WTC11 (cell line): Measurements from ENCODE around the gene PRKCB. TPM values are rescaled to one million over a fixed set of nuclear protein-coding genes. Genes with fewer than 3 reads are reported as not detected.

Experiments used
- ATAC-seq: fragments of 200-7000 bp; cut with Tn5 transposase; 2 replicates; pipeline ENCODE4 v1.10.0; 2021; ENCODE audit warnings: mild to moderate bottlenecking, moderate library complexity
- CTCF ChIA-PET: fragments of 300-600 bp; sonication (Branson Sonifier 250); formaldehyde crosslinking; loops from one replicate; lab custom pipeline; 2021; ENCODE audit warnings: antibody characterized with exemption; lab: Charles Lee
- POLR2A ChIA-PET: fragments of 350-600 bp; sonication (Branson Sonifier 250); formaldehyde crosslinking; loops from one replicate; lab custom pipeline; 2021; ENCODE audit warnings: antibody characterized with exemption; lab: Charles Lee
- DNase-seq: peaks from one replicate; pipeline ENCODE4 v3.0.0; 2021; ENCODE audit warnings: low spot score
- H3K27ac Mint-ChIP-seq: 2 replicates; pipeline ENCODE4 v1.8.0; 2021; ENCODE audit warnings: mixed read lengths
- H3K27me3 Mint-ChIP-seq: 2 replicates; pipeline ENCODE4 v1.8.0; 2021; ENCODE audit warnings: low read depth, mild to moderate bottlenecking, moderate library complexity, mixed read lengths
- H3K36me3 Mint-ChIP-seq: 2 replicates; pipeline ENCODE4 v1.8.0; 2021; ENCODE audit warnings: mixed read lengths
- H3K4me1 Mint-ChIP-seq: 2 replicates; pipeline ENCODE4 v1.8.0; 2022; ENCODE audit warnings: mixed read lengths
- H3K4me3 Mint-ChIP-seq: 2 replicates; pipeline ENCODE4 v1.8.0; 2021; ENCODE audit warnings: mild to moderate bottlenecking, moderate library complexity, mixed read lengths
- H3K9me3 Mint-ChIP-seq: 2 replicates; pipeline ENCODE4 v1.8.0; 2021; ENCODE audit warnings: mixed read lengths
- AR ChIP-seq: fragments of 250-450 bp; sonication (Bioruptor Pico); IDR thresholded peaks from 2 replicates; pipeline ENCODE4 v1.9.0; 2021; ENCODE audit warnings: mild to moderate bottlenecking
- E2F4 ChIP-seq: sonication (generic); formaldehyde crosslinking; IDR thresholded peaks from 2 replicates; pipeline ENCODE4 v1.8.1; 2022; ENCODE audit warnings: low read depth, mild to moderate bottlenecking, moderate library complexity, missing genetic modification reagents, borderline replicate concordance
- FOXJ3 ChIP-seq: sonication (generic); formaldehyde crosslinking; IDR thresholded peaks from 2 replicates; pipeline ENCODE4 v1.9.0; 2021; ENCODE audit warnings: missing genetic modification reagents, mild to moderate bottlenecking, borderline replicate concordance
- IRF1 ChIP-seq: sonication (generic); formaldehyde crosslinking; IDR thresholded peaks from 2 replicates; pipeline ENCODE4 v1.8.0; 2023; ENCODE audit warnings: missing genetic modification reagents
- JAZF1 ChIP-seq: fragments of 250-450 bp; sonication (Bioruptor Pico); IDR thresholded peaks from 2 replicates; pipeline ENCODE4 v1.9.0; 2021; ENCODE audit warnings: moderate library complexity, mild to moderate bottlenecking, inconsistent platforms
- NR1H2 ChIP-seq: sonication (generic); formaldehyde crosslinking; IDR thresholded peaks from 2 replicates; pipeline ENCODE4 v1.9.0; 2021; ENCODE audit warnings: mild to moderate bottlenecking, moderate library complexity, missing genetic modification reagents
- PRDM15 ChIP-seq: sonication (generic); formaldehyde crosslinking; IDR thresholded peaks from 2 replicates; pipeline ENCODE4 v1.8.0; 2022; ENCODE audit warnings: missing genetic modification reagents
- PREB ChIP-seq: sonication (generic); formaldehyde crosslinking; IDR thresholded peaks from 2 replicates; pipeline ENCODE4 v1.8.1; 2022; ENCODE audit warnings: mild to moderate bottlenecking, missing genetic modification reagents, moderate library complexity, borderline replicate concordance
- SMAD3 ChIP-seq: sonication (generic); formaldehyde crosslinking; IDR thresholded peaks from 2 replicates; pipeline ENCODE4 v1.8.0; 2022; ENCODE audit warnings: missing genetic modification reagents, mild to moderate bottlenecking, borderline replicate concordance
- TCF7 ChIP-seq: sonication (generic); formaldehyde crosslinking; IDR thresholded peaks from 2 replicates; pipeline ENCODE4 v1.8.0; 2022; ENCODE audit warnings: mild to moderate bottlenecking, low read depth, missing genetic modification reagents, moderate library complexity
- TP53 ChIP-seq: sonication (generic); formaldehyde crosslinking; IDR thresholded peaks from 2 replicates; pipeline ENCODE4 v1.8.1; 2023; ENCODE audit warnings: mild to moderate bottlenecking, missing genetic modification reagents
- ZMAT4 ChIP-seq: fragments of 250-450 bp; sonication (Bioruptor Pico); IDR thresholded peaks from 2 replicates; pipeline ENCODE4 v1.9.0; 2021; ENCODE audit warnings: mild to moderate bottlenecking
- ZNF121 ChIP-seq: sonication (generic); formaldehyde crosslinking; IDR thresholded peaks from 2 replicates; pipeline ENCODE4 v1.8.0; 2023; ENCODE audit warnings: missing genetic modification reagents
- ZNF232 ChIP-seq: sonication (generic); formaldehyde crosslinking; IDR thresholded peaks from 2 replicates; pipeline ENCODE4 v1.8.0; 2022; ENCODE audit warnings: mild to moderate bottlenecking, missing genetic modification reagents
- ZNF423 ChIP-seq: fragments of 250-450 bp; sonication (Bioruptor Pico); IDR thresholded peaks from 2 replicates; pipeline ENCODE4 v2.1.2; 2022; ENCODE audit warnings: mild to moderate bottlenecking, moderate library complexity
- total RNA-seq: library from RNA; stranded (reverse); gene quantifications from 3 replicates; pipeline ENCODE4 v1.2.3, GENCODE V29; 2021

PRKCB gene
- total RNA-seq, 1 experiment from 2014 or later, result 6.9 TPM

- TF ChIP-seq NR1H2 (CRISPR knock-in tag) (no peak), ZNF121 (CRISPR knock-in tag) (no peak), ZMAT4 (CRISPR knock-in tag) (no peak), SMAD3 (no peak), AR (CRISPR knock-in tag) (no peak), ZNF232 (no peak), E2F4 (CRISPR knock-in tag) (no peak)
- DNase-seq (no peak), ATAC-seq (no peak)
- Mint-ChIP-seq H3K4me1 (peaks cover 7% of the 10 kb centered on the region), H3K36me3 (no peaks in the 10 kb centered on the region), H3K27ac (no peak overlapping the region), H3K9me3 (no peaks in the 10 kb centered on the region), H3K4me3 (no peak overlapping the region), H3K27me3 (peaks cover 3% of the 10 kb centered on the region)
- CTCF ChIA-PET, result no interaction called here
- POLR2A ChIA-PET, result no interaction called here
Measured at GRCh38 chr16:23959752-23960072, 123.9 kb downstream of the PRKCB start.

GRCh38 chr16:23960081-23960885, 124.5 kb downstream of the PRKCB start:
- ChIA-PET POLR2A (no interaction called here), CTCF (no interaction called here)
- Mint-ChIP-seq H3K27ac (no peak overlapping the region), H3K36me3 (no peaks in the 10 kb centered on the region), H3K27me3 (peaks cover 3% of the 10 kb centered on the region), H3K4me1 (peaks cover 7% of the 10 kb centered on the region), H3K4me3 (no peak overlapping the region), H3K9me3 (peaks cover 5% of the 10 kb centered on the region)
- TF ChIP-seq IRF1 (CRISPR knock-in tag) (no peak), FOXJ3 (CRISPR knock-in tag) (no peak), TP53 (CRISPR knock-in tag) (no peak), PRDM15 (CRISPR knock-in tag) (no peak), JAZF1 (CRISPR knock-in tag) (no peak), PREB (CRISPR knock-in tag) (no peak), TCF7 (CRISPR knock-in tag) (no peak), ZNF423 (CRISPR knock-in tag) (no peak)
- DNase-seq (no peak), ATAC-seq (no peak)
